Spleen (tissue), 7 donors: ENCODE results near the gene NSUN5.

Experiments used
- POLR2A ChIP-seq, 3 donors: fragments of 450-650 bp; IDR thresholded peaks; one replicate each; pipeline ENCODE4 v1.5.1; 2017; ENCODE audit warnings: antibody characterized with exemption in 3 of 3, mild to moderate bottlenecking in 1 of 3
- POLR2AphosphoS5 ChIP-seq, 3 donors: sonication (generic); formaldehyde crosslinking; IDR thresholded peaks; one replicate each; pipeline ENCODE4 v1.5.1; 2017; ENCODE audit warnings: antibody characterized with exemption in 3 of 3
- TF ChIP-seq, protein P1 (sequence below), 11 experiments: fragments of 200-600 bp in 7 of 11; fragments of 450-650 bp in 4 of 11; sonication (generic) in 4 of 11; IDR thresholded peaks in 8 of 11; conservative IDR thresholded peaks in 3 of 11; 1 replicate in 7 of 11; 2 replicates in 4 of 11; pipeline versions ENCODE4 v1.4.0 to v1.8.0; 2016 to 2021; ENCODE audit warnings: antibody characterized with exemption in 11 of 11, inconsistent platforms in 4 of 11, mild to moderate bottlenecking in 1 of 11
- donor health status: DM: no; HTN: no; CAD: no; lungs with moderate emphysema.
- donor health status: DM: no; HTN: no; CAD: no.
- donor health status: DM: no; HTN: no; CAD: no.

- TF ChIP-seq POLR2AphosphoS5 (IDR thresholded peaks at IDR 0.05) = no peak
- TF ChIP-seq, protein P1, sequence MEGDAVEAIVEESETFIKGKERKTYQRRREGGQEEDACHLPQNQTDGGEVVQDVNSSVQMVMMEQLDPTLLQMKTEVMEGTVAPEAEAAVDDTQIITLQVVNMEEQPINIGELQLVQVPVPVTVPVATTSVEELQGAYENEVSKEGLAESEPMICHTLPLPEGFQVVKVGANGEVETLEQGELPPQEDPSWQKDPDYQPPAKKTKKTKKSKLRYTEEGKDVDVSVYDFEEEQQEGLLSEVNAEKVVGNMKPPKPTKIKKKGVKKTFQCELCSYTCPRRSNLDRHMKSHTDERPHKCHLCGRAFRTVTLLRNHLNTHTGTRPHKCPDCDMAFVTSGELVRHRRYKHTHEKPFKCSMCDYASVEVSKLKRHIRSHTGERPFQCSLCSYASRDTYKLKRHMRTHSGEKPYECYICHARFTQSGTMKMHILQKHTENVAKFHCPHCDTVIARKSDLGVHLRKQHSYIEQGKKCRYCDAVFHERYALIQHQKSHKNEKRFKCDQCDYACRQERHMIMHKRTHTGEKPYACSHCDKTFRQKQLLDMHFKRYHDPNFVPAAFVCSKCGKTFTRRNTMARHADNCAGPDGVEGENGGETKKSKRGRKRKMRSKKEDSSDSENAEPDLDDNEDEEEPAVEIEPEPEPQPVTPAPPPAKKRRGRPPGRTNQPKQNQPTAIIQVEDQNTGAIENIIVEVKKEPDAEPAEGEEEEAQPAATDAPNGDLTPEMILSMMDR (IDR thresholded peaks at IDR 0.05 in 8 of 11, conservative IDR thresholded peaks at IDR 0.05 in 3 of 11) = no peak
- TF ChIP-seq POLR2A (IDR thresholded peaks at IDR 0.05) = no peak
Observed at GRCh38 chr7:73314271-73314670, 5.6 kb upstream of the NSUN5 start.
